NB4 (cell line): Measurements from ENCODE around the gene PABPC1L2A.
"Not testable (repeated sequence)": the region's sequence is repeated elsewhere in the genome, so short reads cannot be mapped to it uniquely, and the experiment has no call there.

Source experiments
- CTCF ChIP-seq: IDR thresholded peaks from one replicate; pipeline ENCODE4 v1.5.1; 2012; ENCODE audit warnings: low read depth, low read length
- POLR2A ChIP-seq: IDR thresholded peaks from 2 replicates; pipeline ENCODE4 v1.6.1; 2011; ENCODE audit warnings: mild to moderate bottlenecking; ENCODE audit not compliant: insufficient read length; ENCODE audit errors: extremely low read depth

- TF ChIP-seq CTCF, POLR2A: not testable (repeated sequence)
Measured at GRCh38 chrX:73099505-73099904, 20.2 kb upstream of the PABPC1L2A start.
